Natural killer cell (primary cell): ENCODE data around the gene GJB6. TPM values are rescaled to one million over a fixed set of nuclear protein-coding genes. Genes with fewer than 3 reads are reported as not detected.

ENCODE experiments used
- ATAC-seq, 3 donors: fragments of 150-1000 bp in 2 of 3; fragments of 200-7000 bp in 1 of 3; cut with Tn5 transposase; 1 replicate in 1 of 3; 2 replicates in 2 of 3; pipeline ENCODE4 v1.10.0; 2021; ENCODE audit warnings: mild to moderate bottlenecking in 2 of 3, moderate library complexity in 2 of 3
- DNase-seq, 2 donors: peaks; one replicate each; pipeline versions ENCODE4 v3.0.0 to v3.0.0-alpha.2; 2013 to 2021; ENCODE audit warnings: mixed read lengths in 1 of 2
- H3K27ac ChIP-seq: one replicate; pipeline ENCODE4 v1.5.1; 2013; ENCODE audit warnings: mild to moderate bottlenecking, low read length
- H3K27me3 ChIP-seq: one replicate; pipeline ENCODE4 v1.6.1; 2013; ENCODE audit warnings: low read length; ENCODE audit not compliant: control insufficient read depth, insufficient read depth
- H3K36me3 ChIP-seq: one replicate; pipeline ENCODE4 v1.6.1; 2013; ENCODE audit warnings: low read length; ENCODE audit not compliant: control insufficient read depth, insufficient read depth
- H3K4me1 ChIP-seq: one replicate; pipeline ENCODE4 v1.6.1; 2013; ENCODE audit warnings: low read length; ENCODE audit not compliant: control insufficient read depth, insufficient read depth
- H3K4me3 ChIP-seq: one replicate; pipeline ENCODE4 v1.5.1; 2013; ENCODE audit warnings: low read length
- H3K9me3 ChIP-seq: one replicate; pipeline ENCODE4 v1.6.1; 2013; ENCODE audit warnings: low read length; ENCODE audit not compliant: control insufficient read depth, insufficient read depth
- H3K27ac Mint-ChIP-seq, 2 donors: one replicate each; pipeline ENCODE4 v1.8.0; 2022; ENCODE audit warnings: mild to moderate bottlenecking in 2 of 2, mixed read lengths in 2 of 2, moderate library complexity in 1 of 2
- H3K27me3 Mint-ChIP-seq, 2 donors: one replicate each; pipeline ENCODE4 v1.8.0; 2022; ENCODE audit warnings: low read depth in 2 of 2, mixed read lengths in 2 of 2
- H3K36me3 Mint-ChIP-seq: one replicate; pipeline ENCODE4 v1.8.0; 2022; ENCODE audit warnings: mixed read lengths
- H3K4me1 Mint-ChIP-seq, 2 donors: one replicate each; pipeline ENCODE4 v1.8.0; 2022; ENCODE audit warnings: mixed read lengths in 2 of 2
- H3K4me3 Mint-ChIP-seq: one replicate; pipeline ENCODE4 v1.8.0; 2022; ENCODE audit warnings: mild to moderate bottlenecking, moderate library complexity, mixed read lengths
- H3K9me3 Mint-ChIP-seq, 2 donors: one replicate each; pipeline ENCODE4 v1.8.0; 2022; ENCODE audit warnings: mixed read lengths in 2 of 2
- WGBS: methylation state at CpG from one replicate; pipeline ENCODE4 v1.1.7; 2013; ENCODE audit warnings: missing lambda C conversion rate; ENCODE audit not compliant: insufficient coverage; 5-methylcytosine and 5-hydroxymethylcytosine counted together
- intact Hi-C: fragments of 100-400 bp; cut with micrococcal nuclease; formaldehyde crosslinking; loops from one replicate; pipeline ENCODE4 v1.14.2; 2022
- total RNA-seq, 4 donors: library from RNA; stranded (reverse); fragments of 120-200 nt in 1 of 4; gene quantifications; one replicate each; pipeline versions ENCODE4 v1.2.3 to v1.2.4, GENCODE V29; 2013 to 2022
- TF ChIP-seq, protein P1 (sequence below): fragments of 200-600 bp; IDR thresholded peaks from one replicate; pipeline ENCODE4 v1.8.0; 2022; ENCODE audit warnings: antibody characterized with exemption

Gene GJB6
- total RNA-seq, 3 donors from 2014 or later (not counting 1 experiment from before 2014, with no cell fraction given) = 0.23 to 1.3 (median 0.26) TPM

DNA sequence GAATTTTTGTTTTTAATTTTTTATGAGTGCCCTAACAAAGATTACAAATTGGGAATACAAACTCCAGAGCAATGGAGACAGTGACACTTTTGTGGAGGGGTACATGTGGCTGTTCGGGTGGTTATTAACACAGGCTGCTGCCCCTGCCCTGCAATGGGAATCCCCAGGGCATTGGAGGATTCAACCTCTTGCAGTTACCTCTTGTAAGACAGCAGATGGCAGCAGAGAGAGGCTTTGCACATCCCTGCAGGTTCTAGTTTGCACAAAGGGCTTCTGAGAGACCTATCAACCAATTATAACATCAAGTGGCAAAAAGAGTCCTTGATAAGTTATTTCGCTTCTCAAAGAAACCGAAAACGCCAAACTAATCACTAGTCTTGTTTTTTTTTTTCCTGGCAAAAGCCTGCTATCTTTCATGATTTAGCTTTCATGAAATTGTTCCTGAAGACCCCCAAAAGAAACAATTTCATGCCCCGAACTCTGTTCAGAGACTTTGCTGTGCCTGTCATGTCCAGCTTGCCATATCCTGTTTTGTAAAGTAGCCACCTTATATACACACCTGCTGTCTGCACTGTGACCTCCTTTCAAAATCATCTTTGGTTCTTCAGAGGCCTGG is 49.8 kb downstream of the GJB6 start:
- peak in 1 of 2 donors; percentile 88 for DNase-seq
- H3K36me3 ChIP-seq = no peaks in the 10 kb centered on the region
- Mint-ChIP-seq H3K4me1 (no peaks in the 10 kb centered on the region), H3K36me3 (no peaks in the 10 kb centered on the region), H3K4me3 (no peak overlapping the region), H3K9me3 (no peaks in the 10 kb centered on the region), H3K27me3 (peaks cover 26 to 43% of the 10 kb centered on the region in 2 donors), H3K27ac (no peak overlapping the region)
- no peaks in the 10 kb centered on the region for H3K9me3 ChIP-seq
- no peak overlapping the region for H3K4me3 ChIP-seq
- peak; percentile 88 to 99 (median 97) for ATAC-seq
- H3K27me3 ChIP-seq = peaks cover 4% of the 10 kb centered on the region
- TF ChIP-seq, protein P1, sequence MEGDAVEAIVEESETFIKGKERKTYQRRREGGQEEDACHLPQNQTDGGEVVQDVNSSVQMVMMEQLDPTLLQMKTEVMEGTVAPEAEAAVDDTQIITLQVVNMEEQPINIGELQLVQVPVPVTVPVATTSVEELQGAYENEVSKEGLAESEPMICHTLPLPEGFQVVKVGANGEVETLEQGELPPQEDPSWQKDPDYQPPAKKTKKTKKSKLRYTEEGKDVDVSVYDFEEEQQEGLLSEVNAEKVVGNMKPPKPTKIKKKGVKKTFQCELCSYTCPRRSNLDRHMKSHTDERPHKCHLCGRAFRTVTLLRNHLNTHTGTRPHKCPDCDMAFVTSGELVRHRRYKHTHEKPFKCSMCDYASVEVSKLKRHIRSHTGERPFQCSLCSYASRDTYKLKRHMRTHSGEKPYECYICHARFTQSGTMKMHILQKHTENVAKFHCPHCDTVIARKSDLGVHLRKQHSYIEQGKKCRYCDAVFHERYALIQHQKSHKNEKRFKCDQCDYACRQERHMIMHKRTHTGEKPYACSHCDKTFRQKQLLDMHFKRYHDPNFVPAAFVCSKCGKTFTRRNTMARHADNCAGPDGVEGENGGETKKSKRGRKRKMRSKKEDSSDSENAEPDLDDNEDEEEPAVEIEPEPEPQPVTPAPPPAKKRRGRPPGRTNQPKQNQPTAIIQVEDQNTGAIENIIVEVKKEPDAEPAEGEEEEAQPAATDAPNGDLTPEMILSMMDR = peak; percentile 79
- WGBS = 26% methylated on average over 5 of the region's 5 CpGs
- intact Hi-C loops = loop anchor here (1.0 kb wide), 1 partner anchor 307 kb away; no protein-coding TSS in a partner anchor
- H3K4me1 ChIP-seq = no peaks in the 10 kb centered on the region
- no peak overlapping the region for H3K27ac ChIP-seq

DNA sequence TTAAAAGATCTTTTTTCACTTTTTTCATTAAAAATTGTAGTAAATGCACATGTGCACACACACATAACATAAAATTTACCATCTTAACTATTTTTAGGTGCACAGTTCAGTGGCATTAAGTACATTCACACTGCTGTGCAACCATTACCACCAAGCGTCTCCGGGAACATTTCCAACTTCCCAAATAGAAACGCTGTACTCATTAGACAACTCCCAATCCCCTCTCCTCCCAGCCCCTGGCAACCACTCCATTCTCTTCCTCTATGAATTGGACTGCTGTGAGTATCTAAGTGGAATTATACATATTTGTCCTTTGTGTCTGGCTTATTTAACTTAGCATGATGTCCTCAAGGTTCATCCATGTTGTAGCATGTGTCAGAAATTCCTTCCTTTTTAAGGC is 50.9 kb downstream of the GJB6 start:
- DNase-seq = no peak
- intact Hi-C loops = no loop called here
- WGBS = 100% methylated on average over 3 of the region's 3 CpGs
- Histone ChIP-seq H3K36me3 (no peaks in the 10 kb centered on the region), H3K27ac (no peak overlapping the region), H3K27me3 (peaks cover 8% of the 10 kb centered on the region), H3K9me3 (no peaks in the 10 kb centered on the region), H3K4me3 (no peak overlapping the region), H3K4me1 (no peaks in the 10 kb centered on the region)
- Mint-ChIP-seq H3K4me1 (no peaks in the 10 kb centered on the region), H3K36me3 (no peaks in the 10 kb centered on the region), H3K4me3 (no peak overlapping the region), H3K9me3 (no peaks in the 10 kb centered on the region), H3K27ac (no peak overlapping the region), H3K27me3 (peaks cover 36 to 47% of the 10 kb centered on the region in 2 donors)
- TF ChIP-seq, protein P1 = no peak
- no peak for ATAC-seq

DNA sequence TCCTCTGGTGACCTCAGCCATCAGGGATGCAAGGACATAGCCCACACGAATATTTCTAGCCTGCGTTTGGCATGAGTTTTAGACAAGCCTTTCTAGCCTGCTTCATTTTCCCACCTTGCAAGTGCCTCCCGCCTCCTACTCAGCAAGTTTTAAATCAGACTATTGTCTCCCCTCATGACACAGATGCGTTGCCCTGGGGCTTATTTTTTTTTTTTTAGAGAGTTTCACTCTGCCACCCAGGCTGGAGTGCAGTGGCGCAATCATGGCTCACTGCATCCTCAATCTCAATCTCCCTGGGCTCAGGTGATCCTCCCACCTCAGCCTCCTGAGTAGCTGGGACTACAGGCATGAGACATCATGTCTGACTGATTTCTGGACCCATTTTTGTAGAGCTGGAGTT is 54.0 kb downstream of the GJB6 start:
- Histone ChIP-seq H3K27ac (no peak overlapping the region), H3K27me3 (peaks cover 23% of the 10 kb centered on the region), H3K4me1 (peaks cover 3% of the 10 kb centered on the region), H3K4me3 (no peak overlapping the region), H3K36me3 (no peaks in the 10 kb centered on the region), H3K9me3 (no peaks in the 10 kb centered on the region)
- Mint-ChIP-seq H3K9me3 (no peaks in the 10 kb centered on the region), H3K4me3 (no peak overlapping the region), H3K4me1 (peaks cover 0 to 6% of the 10 kb centered on the region in 2 donors), H3K36me3 (no peaks in the 10 kb centered on the region), H3K27ac (no peak overlapping the region), H3K27me3 (peaks cover 56 to 61% of the 10 kb centered on the region in 2 donors)
- intact Hi-C loops = no loop called here
- ATAC-seq (no peak), DNase-seq (no peak)
- WGBS = 77% methylated on average over 5 of the region's 5 CpGs
- TF ChIP-seq, protein P1 = no peak
